Transverse colon (tissue), 4 donors: ENCODE data around the gene RNF215.
A peak's percentile ranks its signal among the peaks of the same experiment; 100 is the strongest.

Experiments
- EP300 ChIP-seq: sonication (generic); formaldehyde crosslinking; IDR thresholded peaks from one replicate; pipeline ENCODE4 v1.6.1; 2017; ENCODE audit warnings: antibody characterized with exemption, low read depth
- POLR2A ChIP-seq: fragments of 450-650 bp; IDR thresholded peaks from one replicate; pipeline ENCODE4 v1.6.1; 2016; ENCODE audit warnings: antibody characterized with exemption, mild to moderate bottlenecking, moderate library complexity
- POLR2AphosphoS5 ChIP-seq, 3 donors: sonication (generic); formaldehyde crosslinking; IDR thresholded peaks; one replicate each; pipeline ENCODE4 v1.6.1; 2016; ENCODE audit warnings: antibody characterized with exemption in 3 of 3
- TF ChIP-seq, protein P1 (sequence below), 5 experiments: fragments of 200-600 bp in 3 of 5; fragments of 450-650 bp in 2 of 5; sonication (generic) in 3 of 5; IDR thresholded peaks; 1 replicate in 2 of 5; 2 replicates in 3 of 5; pipeline ENCODE4 v1.5.1; 2016 to 2017; ENCODE audit warnings: antibody characterized with exemption in 5 of 5, inconsistent platforms in 3 of 5, mild to moderate bottlenecking in 2 of 5, moderate library complexity in 1 of 5

DNA sequence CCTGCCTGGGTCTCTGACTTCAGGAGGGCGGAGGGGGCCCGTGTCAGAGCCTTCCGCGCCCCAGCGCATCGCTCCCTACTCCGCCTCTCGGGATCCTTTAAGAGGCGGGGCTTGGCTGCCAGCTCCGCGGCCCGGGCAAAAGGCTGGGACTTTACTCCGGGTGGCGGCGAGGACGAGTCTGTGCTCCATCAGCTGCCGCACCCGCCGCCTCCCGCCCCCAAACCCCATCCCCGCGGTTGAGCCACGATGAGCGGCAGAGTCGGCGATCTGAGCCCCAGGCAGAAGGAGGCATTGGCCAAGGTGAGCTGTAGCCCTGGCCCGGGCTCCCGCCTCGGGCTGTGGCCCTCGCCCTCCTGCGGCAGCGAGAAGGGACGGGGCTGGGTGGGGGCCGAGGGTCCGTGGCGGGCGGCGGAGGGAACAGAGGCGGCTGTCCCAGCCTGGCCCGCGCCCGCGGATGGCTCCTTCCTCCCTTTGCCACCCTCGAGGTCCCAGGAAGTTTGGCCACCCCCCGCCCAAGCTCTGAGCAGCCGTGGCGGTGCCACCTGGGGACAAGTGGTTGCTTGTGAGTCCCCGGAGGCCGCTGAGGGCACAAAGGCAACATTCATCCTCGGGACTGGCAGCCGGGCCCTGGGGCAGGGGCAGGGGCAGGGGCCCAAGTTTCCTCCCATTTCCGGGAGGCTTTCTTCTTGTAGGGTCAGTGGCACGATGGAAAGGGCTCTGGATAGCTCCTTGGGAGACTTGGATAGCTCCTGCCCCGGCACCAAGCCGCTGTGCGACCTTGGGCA is 9.9 kb upstream of the RNF215 start, which contains the start of gene SEC14L2:
- peak; percentile 16 for TF ChIP-seq POLR2A
- TF ChIP-seq, protein P1, sequence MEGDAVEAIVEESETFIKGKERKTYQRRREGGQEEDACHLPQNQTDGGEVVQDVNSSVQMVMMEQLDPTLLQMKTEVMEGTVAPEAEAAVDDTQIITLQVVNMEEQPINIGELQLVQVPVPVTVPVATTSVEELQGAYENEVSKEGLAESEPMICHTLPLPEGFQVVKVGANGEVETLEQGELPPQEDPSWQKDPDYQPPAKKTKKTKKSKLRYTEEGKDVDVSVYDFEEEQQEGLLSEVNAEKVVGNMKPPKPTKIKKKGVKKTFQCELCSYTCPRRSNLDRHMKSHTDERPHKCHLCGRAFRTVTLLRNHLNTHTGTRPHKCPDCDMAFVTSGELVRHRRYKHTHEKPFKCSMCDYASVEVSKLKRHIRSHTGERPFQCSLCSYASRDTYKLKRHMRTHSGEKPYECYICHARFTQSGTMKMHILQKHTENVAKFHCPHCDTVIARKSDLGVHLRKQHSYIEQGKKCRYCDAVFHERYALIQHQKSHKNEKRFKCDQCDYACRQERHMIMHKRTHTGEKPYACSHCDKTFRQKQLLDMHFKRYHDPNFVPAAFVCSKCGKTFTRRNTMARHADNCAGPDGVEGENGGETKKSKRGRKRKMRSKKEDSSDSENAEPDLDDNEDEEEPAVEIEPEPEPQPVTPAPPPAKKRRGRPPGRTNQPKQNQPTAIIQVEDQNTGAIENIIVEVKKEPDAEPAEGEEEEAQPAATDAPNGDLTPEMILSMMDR (IDR thresholded peaks at IDR 0.05): no peak
- TF ChIP-seq POLR2AphosphoS5 (IDR thresholded peaks at IDR 0.05): peak in 2 of 3 donors; percentile 26 to 51
- TF ChIP-seq EP300: no peak
